ENCODE results near the gene CALM1.

The CALM1 gene

DNA sequence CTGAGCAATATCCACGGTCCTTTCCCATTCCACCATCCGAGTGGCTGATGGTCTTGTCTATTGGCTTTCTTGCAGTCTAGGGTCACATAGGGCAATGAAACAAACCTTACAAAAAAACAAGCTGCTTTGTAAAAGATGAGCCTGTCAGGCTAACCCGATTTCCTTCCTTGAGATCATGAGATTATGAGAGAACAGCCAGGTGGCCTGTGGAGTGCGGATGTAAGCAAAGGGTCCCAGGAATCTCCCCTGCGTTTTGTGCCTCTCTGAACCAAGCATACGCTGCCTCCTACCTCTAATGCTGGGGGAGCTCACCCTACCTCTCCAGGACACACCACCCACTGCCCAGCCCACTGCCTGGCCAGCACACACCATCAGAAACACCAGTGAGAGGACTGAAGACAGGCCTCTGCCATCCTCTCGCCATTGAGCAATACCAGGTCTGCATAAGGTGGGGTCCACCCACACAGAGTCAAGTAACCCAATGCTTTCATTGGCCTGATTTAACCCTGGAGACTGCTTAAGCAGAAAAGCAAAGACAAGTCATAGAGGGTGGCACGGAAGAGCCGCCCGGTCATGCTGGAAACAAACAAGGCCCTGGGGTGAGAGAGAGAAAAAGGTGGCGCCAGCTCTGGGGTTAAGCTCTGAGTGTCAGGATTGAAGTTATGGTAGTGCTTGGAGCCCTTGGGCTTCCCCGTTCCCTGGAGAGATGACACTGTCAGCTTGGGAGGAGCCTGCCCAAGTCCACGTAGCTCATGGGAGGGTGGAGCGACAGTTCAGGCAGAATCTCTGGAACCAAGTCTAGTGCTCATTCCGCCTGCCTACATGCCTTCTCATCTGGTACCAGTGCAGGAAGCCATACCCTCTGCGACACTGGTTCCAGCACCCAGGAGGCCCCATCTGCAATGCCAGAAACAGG, 46.6 kb downstream of the CALM1 start:
- no peaks in the 10 kb centered on the region for H3K36me3 ChIP-seq (ENCODE audit: control insufficient read depth, insufficient read depth, low read length)
- no peak overlapping the region for H3K4me3 ChIP-seq (ENCODE audit: low read depth, low read length)
- no peak overlapping the region for H3K4me2 ChIP-seq (ENCODE audit: low read length)
- TF ChIP-seq, protein P1, sequence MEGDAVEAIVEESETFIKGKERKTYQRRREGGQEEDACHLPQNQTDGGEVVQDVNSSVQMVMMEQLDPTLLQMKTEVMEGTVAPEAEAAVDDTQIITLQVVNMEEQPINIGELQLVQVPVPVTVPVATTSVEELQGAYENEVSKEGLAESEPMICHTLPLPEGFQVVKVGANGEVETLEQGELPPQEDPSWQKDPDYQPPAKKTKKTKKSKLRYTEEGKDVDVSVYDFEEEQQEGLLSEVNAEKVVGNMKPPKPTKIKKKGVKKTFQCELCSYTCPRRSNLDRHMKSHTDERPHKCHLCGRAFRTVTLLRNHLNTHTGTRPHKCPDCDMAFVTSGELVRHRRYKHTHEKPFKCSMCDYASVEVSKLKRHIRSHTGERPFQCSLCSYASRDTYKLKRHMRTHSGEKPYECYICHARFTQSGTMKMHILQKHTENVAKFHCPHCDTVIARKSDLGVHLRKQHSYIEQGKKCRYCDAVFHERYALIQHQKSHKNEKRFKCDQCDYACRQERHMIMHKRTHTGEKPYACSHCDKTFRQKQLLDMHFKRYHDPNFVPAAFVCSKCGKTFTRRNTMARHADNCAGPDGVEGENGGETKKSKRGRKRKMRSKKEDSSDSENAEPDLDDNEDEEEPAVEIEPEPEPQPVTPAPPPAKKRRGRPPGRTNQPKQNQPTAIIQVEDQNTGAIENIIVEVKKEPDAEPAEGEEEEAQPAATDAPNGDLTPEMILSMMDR (IDR thresholded peaks at IDR 0.05) = no peak
- H3K4me1 ChIP-seq = peaks cover 18% of the 10 kb centered on the region
- no peaks in the 10 kb centered on the region for H3K9me3 ChIP-seq (ENCODE audit: control insufficient read depth, low read length)
- peak overlapping the region; percentile 77 for H3K27ac ChIP-seq
- H3K9ac ChIP-seq = no peak overlapping the region
- H3K79me2 ChIP-seq = no peaks in the 10 kb centered on the region
- H2AFZ ChIP-seq = peak overlapping the region; percentile 94
- no peaks in the 10 kb centered on the region for H3K27me3 ChIP-seq (ENCODE audit: control insufficient read depth, insufficient read depth, low read length)

DNA sequence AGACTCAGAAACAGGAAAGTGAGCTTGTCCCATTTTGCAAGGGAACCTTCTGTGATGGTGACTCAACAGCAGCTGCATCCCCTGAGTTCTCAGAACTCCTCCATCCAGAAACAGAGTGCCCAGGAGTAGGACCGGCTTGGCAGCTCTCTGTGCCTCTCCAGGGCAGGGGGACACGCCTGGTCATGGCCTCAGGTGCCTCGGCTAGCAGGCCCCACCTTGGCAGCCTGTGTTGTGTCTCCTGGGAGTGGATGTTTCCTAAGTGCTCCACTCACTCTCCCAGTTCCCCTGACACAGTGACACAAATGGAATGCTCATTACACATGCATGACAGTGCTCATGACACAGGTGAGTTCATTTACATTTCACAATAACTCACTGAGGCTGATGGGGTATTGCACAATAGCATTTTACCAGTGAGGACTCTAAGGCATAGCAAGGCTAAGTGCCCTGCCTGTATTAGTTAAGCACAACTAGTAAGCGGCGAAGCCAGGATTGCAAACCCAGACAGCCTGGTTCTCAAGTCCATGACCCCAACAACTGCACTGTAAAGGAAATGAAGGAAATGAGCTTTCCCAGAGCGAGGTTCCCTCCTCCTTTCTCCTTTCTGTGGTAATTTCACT, 47.4 kb downstream of the CALM1 start:
- TF ChIP-seq, protein P1 (IDR thresholded peaks at IDR 0.05) = no peak
- Histone ChIP-seq H3K9me3 (ENCODE audit: control insufficient read depth, low read length) (no peaks in the 10 kb centered on the region), H3K4me1 (peaks cover 18% of the 10 kb centered on the region), H2AFZ (peak overlapping the region; percentile 94), H3K9ac (no peak overlapping the region), H3K4me2 (ENCODE audit: low read length) (no peak overlapping the region), H3K27ac (peak overlapping the region; percentile 77), H3K36me3 (ENCODE audit: control insufficient read depth, insufficient read depth, low read length) (no peaks in the 10 kb centered on the region), H3K27me3 (ENCODE audit: control insufficient read depth, insufficient read depth, low read length) (no peaks in the 10 kb centered on the region), H3K4me3 (ENCODE audit: low read depth, low read length) (no peak overlapping the region), H3K79me2 (no peaks in the 10 kb centered on the region)

DNA sequence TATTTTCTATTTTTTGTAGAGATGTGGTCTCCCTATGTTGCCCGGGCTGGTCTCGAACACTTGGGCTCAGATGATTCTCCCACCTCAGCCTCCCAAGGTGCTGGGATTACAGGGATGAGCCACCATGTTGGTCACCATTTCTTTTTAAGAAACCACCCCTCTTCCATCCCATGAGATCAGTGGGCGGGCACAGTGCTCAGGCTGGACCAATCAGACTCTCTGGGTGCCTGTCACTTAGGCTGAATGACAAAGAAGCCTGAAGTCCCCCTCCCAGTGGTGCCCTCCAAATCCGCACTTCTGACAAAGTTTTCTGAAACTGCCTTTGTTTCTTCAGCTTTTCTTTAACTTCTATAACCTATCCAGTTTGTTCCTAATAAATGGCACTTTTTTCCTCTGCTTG, 48.2 kb downstream of the CALM1 start:
- no peak overlapping the region for H3K4me2 ChIP-seq (ENCODE audit: low read length)
- no peaks in the 10 kb centered on the region for H3K27me3 ChIP-seq (ENCODE audit: control insufficient read depth, insufficient read depth, low read length)
- no peak overlapping the region for H2AFZ ChIP-seq
- no peaks in the 10 kb centered on the region for H3K79me2 ChIP-seq
- H3K9ac ChIP-seq = no peak overlapping the region
- H3K9me3 ChIP-seq (ENCODE audit: control insufficient read depth, low read length) = no peaks in the 10 kb centered on the region
- H3K4me3 ChIP-seq (ENCODE audit: low read depth, low read length) = no peak overlapping the region
- TF ChIP-seq, protein P1 (IDR thresholded peaks at IDR 0.05) = no peak
- no peaks in the 10 kb centered on the region for H3K36me3 ChIP-seq (ENCODE audit: control insufficient read depth, insufficient read depth, low read length)
- peaks cover 18% of the 10 kb centered on the region for H3K4me1 ChIP-seq
- peak overlapping the region; percentile 77 for H3K27ac ChIP-seq

DNA sequence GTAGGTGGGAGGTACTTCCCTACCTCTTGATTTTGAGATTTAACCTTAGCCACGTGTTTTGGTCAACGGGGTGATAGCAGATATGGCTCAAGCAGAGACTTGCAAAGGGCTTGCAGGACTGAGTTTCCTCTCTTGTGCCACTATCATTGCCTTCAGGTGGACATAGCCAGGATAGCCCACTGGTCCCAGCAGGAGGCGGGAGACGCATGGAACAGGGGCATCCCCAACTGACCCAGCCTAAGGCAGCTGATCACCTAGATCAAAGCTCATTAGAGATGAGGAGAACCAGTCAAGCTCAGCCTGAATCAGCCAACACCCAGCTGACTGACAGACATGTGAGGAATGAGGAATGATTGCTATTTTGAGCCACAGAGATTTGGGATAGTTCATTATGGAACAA, 49.6 kb downstream of the CALM1 start:
- H3K9me3 ChIP-seq (ENCODE audit: control insufficient read depth, low read length) = no peaks in the 10 kb centered on the region
- H3K4me2 ChIP-seq (ENCODE audit: low read length) = no peak overlapping the region
- no peak overlapping the region for H3K4me3 ChIP-seq (ENCODE audit: low read depth, low read length)
- no peaks in the 10 kb centered on the region for H3K36me3 ChIP-seq (ENCODE audit: control insufficient read depth, insufficient read depth, low read length)
- no peak overlapping the region for H3K27ac ChIP-seq
- no peak overlapping the region for H2AFZ ChIP-seq
- TF ChIP-seq, protein P1 (IDR thresholded peaks at IDR 0.05) = no peak
- peaks cover 18% of the 10 kb centered on the region for H3K4me1 ChIP-seq
- no peak overlapping the region for H3K9ac ChIP-seq
- no peaks in the 10 kb centered on the region for H3K79me2 ChIP-seq
- no peaks in the 10 kb centered on the region for H3K27me3 ChIP-seq (ENCODE audit: control insufficient read depth, insufficient read depth, low read length)
